ENCODE data around the gene STOM. TPM values are rescaled to one million over a fixed set of nuclear protein-coding genes. Genes with fewer than 3 reads are reported as not detected.

Gene STOM
- total and polyA plus RNA-seq, 2 of the 8 experiments (the other 6 are each of a cell fraction or from before 2014, with no cell fraction given) = 25.2 to 60.4 TPM

GRCh38 chr9:121373011-121373729 is 3.1 kb upstream of the STOM start (continued):
- TF ChIP-seq BCL11A (IDR thresholded peaks at IDR 0.05; ENCODE audit: low read depth in 2 of 2, low read length in 2 of 2) = no peak
- TF ChIP-seq EGR1 (IDR thresholded peaks at IDR 0.05; ENCODE audit: borderline replicate concordance, low read depth, low read length) = no peak
- no peak for TF ChIP-seq EP300 (IDR thresholded peaks at IDR 0.05; ENCODE audit: borderline replicate concordance in 1 of 2, low read depth in 2 of 2, low read length in 2 of 2)
- TF ChIP-seq RNF2 (IDR thresholded peaks at IDR 0.05; ENCODE audit: borderline replicate concordance, low read depth, low read length, missing control alignments, poor library complexity, severe bottlenecking) = no peak
- TF ChIP-seq CHD1 (IDR thresholded peaks at IDR 0.05; ENCODE audit: low read depth, low read length) = no peak
- no peak for TF ChIP-seq USF2 (IDR thresholded peaks at IDR 0.05; ENCODE audit: low read length)
- no peak for TF ChIP-seq RFX5 (IDR thresholded peaks at IDR 0.05; ENCODE audit: borderline replicate concordance, low read depth, low read length)
